ENCODE data around the gene MCU.

MCU gene

GRCh38 chr10:72925951-72926465 is 234.1 kb downstream of the MCU start:
- DNase-seq (ENCODE audit: insufficient read length, low spot score), result no peak
- no peak for TF ChIP-seq POLR2A (IDR thresholded peaks at IDR 0.05; ENCODE audit: low read depth, low read length)
- FAIRE-seq, result no peak

GRCh38 chr10:72927485-72927884 is 235.5 kb downstream of the MCU start:
- no peak for DNase-seq (ENCODE audit: insufficient read length, low spot score)
- no peak for FAIRE-seq
- no peak for TF ChIP-seq POLR2A (IDR thresholded peaks at IDR 0.05; ENCODE audit: low read depth, low read length)

- FAIRE-seq (no peak), DNase-seq (ENCODE audit: insufficient read length, low spot score) (no peak)
- TF ChIP-seq POLR2A (IDR thresholded peaks at IDR 0.05; ENCODE audit: low read depth, low read length), result no peak
Measured at GRCh38 chr10:72928798-72929197, 236.9 kb downstream of the MCU start.

DNA sequence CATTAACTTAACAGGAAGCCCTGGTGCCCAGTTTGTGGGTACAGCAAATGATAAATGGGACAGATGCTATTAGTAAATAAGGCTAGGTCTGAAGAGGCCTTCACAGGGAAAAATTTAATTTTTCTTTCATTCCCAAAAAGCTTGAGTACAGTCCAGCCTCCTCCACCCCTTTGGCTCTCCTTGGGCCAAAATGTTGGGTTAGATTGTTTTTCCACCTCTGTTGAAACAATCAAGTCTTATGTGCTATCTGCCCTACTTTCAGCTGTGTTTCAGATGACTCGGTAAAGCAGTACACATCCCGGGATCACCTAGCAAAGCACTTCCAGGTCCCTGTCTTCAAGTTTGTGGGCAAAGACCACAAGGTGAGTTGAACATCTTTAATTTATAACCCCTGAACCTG is 238.3 kb downstream of the MCU start:
- DNase-seq (ENCODE audit: insufficient read length, low spot score) (no peak), FAIRE-seq (no peak)
- no peak for TF ChIP-seq POLR2A (IDR thresholded peaks at IDR 0.05; ENCODE audit: low read depth, low read length)

DNA sequence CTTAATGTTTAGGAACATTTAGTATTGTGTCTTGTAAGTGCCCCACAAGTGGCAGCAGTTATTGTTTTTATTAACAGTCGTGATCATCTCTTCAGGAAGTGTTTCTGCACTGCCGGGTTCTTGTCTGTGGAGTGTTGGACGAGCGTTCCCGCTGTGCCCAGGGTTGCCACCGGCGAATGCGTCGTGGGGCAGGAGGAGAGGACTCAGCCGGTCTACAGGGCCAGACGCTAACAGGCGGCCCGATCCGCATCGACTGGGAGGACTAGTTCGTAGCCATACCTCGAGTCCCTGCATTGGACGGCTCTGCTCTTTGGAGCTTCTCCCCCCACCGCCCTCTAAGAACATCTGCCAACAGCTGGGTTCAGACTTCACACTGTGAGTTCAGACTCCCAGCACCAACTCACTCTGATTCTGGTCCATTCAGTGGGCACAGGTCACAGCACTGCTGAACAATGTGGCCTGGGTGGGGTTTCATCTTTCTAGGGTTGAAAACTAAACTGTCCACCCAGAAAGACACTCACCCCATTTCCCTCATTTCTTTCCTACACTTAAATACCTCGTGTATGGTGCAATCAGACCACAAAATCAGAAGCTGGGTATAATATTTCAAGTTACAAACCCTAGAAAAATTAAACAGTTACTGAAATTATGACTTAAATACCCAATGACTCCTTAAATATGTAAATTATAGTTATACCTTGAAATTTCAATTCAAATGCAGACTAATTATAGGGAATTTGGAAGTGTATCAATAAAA is 240.5 kb downstream of the MCU start:
- DNase-seq (ENCODE audit: insufficient read length, low spot score) (no peak), FAIRE-seq (no peak)
- TF ChIP-seq POLR2A (IDR thresholded peaks at IDR 0.05; ENCODE audit: low read depth, low read length), result no peak

GRCh38 chr10:72935361-72935760 is 243.4 kb downstream of the MCU start:
- no peak for DNase-seq (ENCODE audit: insufficient read length, low spot score)
- FAIRE-seq, result peak; percentile 80
- no peak for TF ChIP-seq POLR2A (IDR thresholded peaks at IDR 0.05; ENCODE audit: low read depth, low read length)

Data from H54 (cell line).